Measurements from ENCODE around the gene U2SURP.
A peak's percentile ranks its signal among the peaks of the same experiment; 100 is the strongest.
"Not testable (repeated sequence)": the region's sequence is repeated elsewhere in the genome, so short reads cannot be mapped to it uniquely, and the experiment has no call there.

The U2SURP gene

GRCh38 chr3:143014921-143015320 lies 13.6 kb downstream of the U2SURP start:
- DNase-seq (ENCODE audit: low spot score) = no peak

- peak; percentile 77 for DNase-seq (ENCODE audit: low spot score)
Measured at GRCh38 chr3:143016321-143016972, 15.1 kb downstream of the U2SURP start.

- no peak for DNase-seq (ENCODE audit: low spot score)
Measured at GRCh38 chr3:143024351-143024960, 23.1 kb downstream of the U2SURP start.

- DNase-seq (ENCODE audit: low spot score) = no peak
Measured at GRCh38 chr3:143031327-143031726, 30.0 kb downstream of the U2SURP start.

GRCh38 chr3:143031796-143032387 lies 30.5 kb downstream of the U2SURP start:
- peak; percentile 78 for DNase-seq (ENCODE audit: low spot score)

GRCh38 chr3:143035466-143036211 lies 34.3 kb downstream of the U2SURP start:
- DNase-seq (ENCODE audit: low spot score) = no peak

- DNase-seq (ENCODE audit: low spot score) = no peak
Measured at GRCh38 chr3:143036557-143036956, 35.2 kb downstream of the U2SURP start.

GRCh38 chr3:143037867-143038266 lies 36.5 kb downstream of the U2SURP start:
- DNase-seq (ENCODE audit: low spot score) = peak; percentile 46

- peak; percentile 69 for DNase-seq (ENCODE audit: low spot score)
Measured at GRCh38 chr3:143040261-143040879, 39.0 kb downstream of the U2SURP start.

GRCh38 chr3:143041903-143042302 lies 40.5 kb downstream of the U2SURP start:
- DNase-seq (ENCODE audit: low spot score) = no peak

- DNase-seq (ENCODE audit: low spot score) = no peak
Measured at GRCh38 chr3:143045639-143046038, 44.3 kb downstream of the U2SURP start.

- not testable (repeated sequence) for DNase-seq (ENCODE audit: low spot score)
Measured at GRCh38 chr3:143046075-143046474, 44.7 kb downstream of the U2SURP start.

- no peak for DNase-seq (ENCODE audit: low spot score)
Measured at GRCh38 chr3:143054011-143054410, 52.6 kb downstream of the U2SURP start.

GRCh38 chr3:143056372-143056771 lies 55.0 kb downstream of the U2SURP start:
- no peak for DNase-seq (ENCODE audit: low spot score)

- DNase-seq (ENCODE audit: low spot score) = no peak
Measured at GRCh38 chr3:143060906-143061305, 59.5 kb downstream of the U2SURP start.

GRCh38 chr3:143063018-143063417 lies 61.6 kb downstream of the U2SURP start:
- DNase-seq (ENCODE audit: low spot score) = no peak

GRCh38 chr3:143064777-143065176 lies 63.4 kb downstream of the U2SURP start:
- no peak for DNase-seq (ENCODE audit: low spot score)

- no peak for DNase-seq (ENCODE audit: low spot score)
Measured at GRCh38 chr3:143065364-143065763, 64.0 kb downstream of the U2SURP start.

GRCh38 chr3:143066033-143066432 lies 64.7 kb downstream of the U2SURP start:
- no peak for DNase-seq (ENCODE audit: low spot score)

GRCh38 chr3:143067201-143067600 lies 65.8 kb downstream of the U2SURP start:
- no peak for DNase-seq (ENCODE audit: low spot score)

GRCh38 chr3:143068059-143068458 lies 66.7 kb downstream of the U2SURP start:
- DNase-seq (ENCODE audit: low spot score) = no peak

GRCh38 chr3:143070977-143071551 lies 69.7 kb downstream of the U2SURP start:
- no peak for DNase-seq (ENCODE audit: low spot score)

Measured in hematopoietic multipotent progenitor cell treated with erythropoietin and hydrocortisone succinate and interleukin-3 and kit ligand, for 17 days (in vitro differentiated cells).